ENCODE measurements around the gene MED14.

The MED14 gene

DNA sequence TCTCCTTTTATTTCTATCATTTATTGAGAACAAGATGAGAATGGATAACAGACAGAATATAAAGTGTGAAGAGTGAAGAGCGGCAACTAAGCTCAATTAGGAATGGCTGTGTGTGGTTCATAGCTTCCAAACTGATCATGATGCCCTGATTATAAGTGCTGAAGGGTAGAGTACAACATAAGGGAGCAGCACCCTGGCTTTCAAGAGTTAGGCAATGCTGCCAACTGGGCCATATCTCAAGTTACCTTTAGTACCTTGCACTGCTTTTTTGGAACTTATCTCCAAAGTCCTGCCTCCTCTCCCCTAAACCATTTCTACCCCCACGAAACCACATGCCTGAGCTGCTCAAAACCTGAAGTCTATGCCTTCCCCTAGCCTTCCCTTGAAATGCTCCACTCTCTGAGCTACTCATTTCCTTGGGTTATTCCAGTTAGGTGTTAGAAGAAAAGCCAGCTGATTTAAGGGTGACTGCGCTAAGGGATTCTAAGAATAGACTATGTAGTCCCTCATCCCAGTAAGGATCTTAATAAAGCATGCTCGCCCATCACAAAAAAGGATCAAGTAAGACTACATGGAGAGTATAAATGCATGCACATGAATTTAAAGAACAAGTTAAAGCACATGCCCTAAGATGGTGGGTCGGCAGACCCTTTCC lies 29.6 kb downstream of the MED14 start:
- Histone ChIP-seq H3K36me3 (ENCODE audit: control insufficient read depth, insufficient read depth, low read length) (peaks cover 8% of the 10 kb centered on the region), H3K4me1 (ENCODE audit: control insufficient read depth, insufficient read depth, low read length) (no peaks in the 10 kb centered on the region), H3K9me3 (ENCODE audit: control insufficient read depth, low read length) (no peaks in the 10 kb centered on the region), H3K27me3 (ENCODE audit: control insufficient read depth, insufficient read depth, low read length, poor library complexity, severe bottlenecking) (no peaks in the 10 kb centered on the region), H3K27ac (ENCODE audit: insufficient read depth, low read depth, low read length, poor library complexity, severe bottlenecking) (no peak overlapping the region), H3K4me3 (ENCODE audit: insufficient read depth, low read depth, low read length) (no peak overlapping the region)
- WGBS, 2 experiments: 92 to 97% methylated on average over 3 to 4 of the region's 5 CpGs

DNA sequence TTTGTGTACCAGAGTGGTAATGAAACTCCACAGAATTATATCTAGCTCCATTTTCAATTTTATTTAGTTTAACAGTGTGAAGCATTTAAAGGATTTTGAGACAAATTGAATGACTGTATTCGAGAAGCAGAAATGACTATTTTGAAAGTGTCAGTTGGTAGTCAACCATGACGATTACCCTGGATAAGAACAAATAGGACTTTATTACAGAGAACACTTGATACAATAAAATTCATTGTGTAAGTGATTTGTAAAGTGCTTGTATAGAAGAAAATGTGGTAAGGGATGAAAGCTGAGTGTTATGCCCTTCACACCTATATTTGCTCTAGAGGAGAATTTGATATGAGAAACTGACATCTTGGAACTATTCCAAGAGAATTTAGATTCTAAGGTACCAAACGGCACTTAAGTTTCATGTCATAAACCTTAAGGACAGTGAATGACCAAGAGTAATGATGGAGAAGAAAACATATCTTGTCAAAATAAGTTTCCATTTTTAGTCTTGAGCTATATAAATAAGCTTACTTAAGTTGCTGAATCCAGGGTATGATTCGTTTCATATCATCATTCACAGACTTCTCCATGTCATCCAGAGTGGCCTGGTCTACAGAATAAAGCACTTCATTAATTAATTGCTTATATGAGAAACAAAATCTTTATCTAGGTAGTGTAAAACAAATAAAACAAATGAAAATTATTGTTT lies 34.6 kb downstream of the MED14 start:
- Histone ChIP-seq H3K4me1 (ENCODE audit: control insufficient read depth, insufficient read depth, low read length) (no peaks in the 10 kb centered on the region), H3K27ac (ENCODE audit: insufficient read depth, low read depth, low read length, poor library complexity, severe bottlenecking) (no peak overlapping the region), H3K36me3 (ENCODE audit: control insufficient read depth, insufficient read depth, low read length) (peaks cover 13% of the 10 kb centered on the region), H3K9me3 (ENCODE audit: control insufficient read depth, low read length) (no peaks in the 10 kb centered on the region), H3K4me3 (ENCODE audit: insufficient read depth, low read depth, low read length) (no peak overlapping the region), H3K27me3 (ENCODE audit: control insufficient read depth, insufficient read depth, low read length, poor library complexity, severe bottlenecking) (no peaks in the 10 kb centered on the region)
- WGBS, 2 experiments: 95 to 100% methylated on average over 1 to 3 of the region's 4 CpGs

DNA sequence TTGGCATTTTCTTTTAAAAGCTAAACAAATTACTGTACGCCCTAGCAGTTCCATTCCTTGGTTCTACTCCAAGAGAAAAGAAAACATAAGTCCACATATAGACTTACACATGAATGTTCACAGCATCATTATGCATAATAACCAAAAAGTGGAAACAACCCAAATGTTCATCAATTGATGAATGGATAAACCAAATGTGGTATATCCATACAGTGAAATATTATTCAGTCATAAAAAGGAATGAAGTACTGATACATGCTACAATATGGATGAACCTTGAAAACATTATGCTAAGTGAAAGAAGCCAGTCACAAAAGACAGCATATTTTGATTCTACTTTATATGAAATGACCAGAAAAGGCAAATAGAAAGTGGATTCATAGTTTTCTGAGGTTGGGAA lies 36.5 kb downstream of the MED14 start:
- Histone ChIP-seq H3K27ac (ENCODE audit: insufficient read depth, low read depth, low read length, poor library complexity, severe bottlenecking) (no peak overlapping the region), H3K4me3 (ENCODE audit: insufficient read depth, low read depth, low read length) (no peak overlapping the region), H3K9me3 (ENCODE audit: control insufficient read depth, low read length) (no peaks in the 10 kb centered on the region), H3K36me3 (ENCODE audit: control insufficient read depth, insufficient read depth, low read length) (peaks cover 9% of the 10 kb centered on the region), H3K27me3 (ENCODE audit: control insufficient read depth, insufficient read depth, low read length, poor library complexity, severe bottlenecking) (no peaks in the 10 kb centered on the region), H3K4me1 (ENCODE audit: control insufficient read depth, insufficient read depth, low read length) (no peaks in the 10 kb centered on the region)
- 91 to 100% methylated on average over 1 of the region's 1 CpG for WGBS, 2 experiments

DNA sequence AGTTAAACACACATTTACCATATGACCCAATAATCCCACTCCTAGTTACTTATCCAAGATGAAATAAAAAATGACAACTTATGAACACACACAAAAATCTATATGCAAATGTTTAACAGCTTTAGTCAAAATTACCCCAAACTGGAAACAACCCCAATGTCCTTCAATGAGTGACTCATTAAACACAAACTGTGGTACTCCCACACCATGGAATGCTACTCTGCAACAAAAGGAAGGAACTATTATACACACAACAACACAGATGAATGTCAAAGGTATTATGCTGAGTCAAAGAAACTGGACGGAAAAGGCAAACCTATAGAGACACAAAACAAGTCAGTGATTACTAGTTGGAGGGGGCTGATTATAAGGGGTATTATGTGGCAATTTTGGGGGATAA lies 40.5 kb downstream of the MED14 start:
- WGBS, 2 experiments: 100% methylated on average over 1 of the region's 1 CpG
- Histone ChIP-seq H3K9me3 (ENCODE audit: control insufficient read depth, low read length) (no peaks in the 10 kb centered on the region), H3K4me1 (ENCODE audit: control insufficient read depth, insufficient read depth, low read length) (no peaks in the 10 kb centered on the region), H3K27ac (ENCODE audit: insufficient read depth, low read depth, low read length, poor library complexity, severe bottlenecking) (no peak overlapping the region), H3K36me3 (ENCODE audit: control insufficient read depth, insufficient read depth, low read length) (peaks cover 9% of the 10 kb centered on the region), H3K4me3 (ENCODE audit: insufficient read depth, low read depth, low read length) (no peak overlapping the region), H3K27me3 (ENCODE audit: control insufficient read depth, insufficient read depth, low read length, poor library complexity, severe bottlenecking) (no peaks in the 10 kb centered on the region)

DNA sequence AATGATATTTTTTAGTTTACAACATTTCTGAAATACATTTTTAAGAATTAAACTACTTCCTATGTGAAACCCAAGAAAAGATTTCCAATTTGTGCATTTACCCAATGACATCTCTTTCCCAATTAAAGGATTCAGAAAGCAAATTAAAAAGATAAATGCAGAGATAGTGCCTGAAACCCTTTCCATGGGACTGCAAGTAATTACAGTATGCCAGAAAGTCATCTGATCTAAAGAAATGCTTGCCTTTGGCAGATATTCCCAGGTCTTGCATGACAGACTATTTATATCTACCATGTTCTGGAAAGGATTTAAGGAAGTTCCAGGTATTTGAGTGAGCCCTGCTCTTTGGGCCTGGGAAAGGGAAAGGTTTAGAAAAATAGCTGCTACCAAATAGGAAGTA lies 46.4 kb downstream of the MED14 start:
- no peaks in the 10 kb centered on the region for H3K36me3 ChIP-seq (ENCODE audit: control insufficient read depth, insufficient read depth, low read length)

DNA sequence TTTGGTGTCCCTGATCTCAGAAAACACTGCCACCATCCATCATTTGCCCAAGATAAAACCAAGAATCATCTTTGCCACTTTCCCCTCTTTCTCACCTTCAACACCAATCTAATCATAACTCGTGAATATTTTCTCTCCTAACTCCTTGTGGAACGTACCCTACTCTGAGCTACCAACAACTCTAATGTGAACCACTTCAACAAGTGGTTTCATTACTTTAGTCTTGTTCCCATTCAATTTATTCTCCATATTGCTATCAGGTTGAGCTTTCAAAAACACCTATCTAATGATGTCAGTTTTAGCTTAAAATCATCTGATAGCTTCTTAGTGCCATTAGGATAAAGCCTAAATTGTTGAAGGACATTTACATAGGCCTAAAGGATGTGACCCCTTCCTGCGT lies 48.2 kb downstream of the MED14 start:
- no peaks in the 10 kb centered on the region for H3K36me3 ChIP-seq (ENCODE audit: control insufficient read depth, insufficient read depth, low read length)
- H3K4me1 ChIP-seq (ENCODE audit: control insufficient read depth, insufficient read depth, low read length): peaks cover 9% of the 10 kb centered on the region
- H3K9me3 ChIP-seq (ENCODE audit: control insufficient read depth, low read length): no peaks in the 10 kb centered on the region
- 94 to 95% methylated on average over 3 of the region's 3 CpGs for WGBS, 2 experiments
- no peaks in the 10 kb centered on the region for H3K27me3 ChIP-seq (ENCODE audit: control insufficient read depth, insufficient read depth, low read length, poor library complexity, severe bottlenecking)
- H3K27ac ChIP-seq (ENCODE audit: insufficient read depth, low read depth, low read length, poor library complexity, severe bottlenecking): no peak overlapping the region
- H3K4me3 ChIP-seq (ENCODE audit: insufficient read depth, low read depth, low read length): no peak overlapping the region

More for the DNA sequence above, 46.4 kb downstream of the MED14 start:
- no peak overlapping the region for H3K4me3 ChIP-seq (ENCODE audit: insufficient read depth, low read depth, low read length)
- no peak overlapping the region for H3K27ac ChIP-seq (ENCODE audit: insufficient read depth, low read depth, low read length, poor library complexity, severe bottlenecking)
- no peaks in the 10 kb centered on the region for H3K9me3 ChIP-seq (ENCODE audit: control insufficient read depth, low read length)
- no peaks in the 10 kb centered on the region for H3K27me3 ChIP-seq (ENCODE audit: control insufficient read depth, insufficient read depth, low read length, poor library complexity, severe bottlenecking)
- H3K4me1 ChIP-seq (ENCODE audit: control insufficient read depth, insufficient read depth, low read length): peaks cover 9% of the 10 kb centered on the region

DNA sequence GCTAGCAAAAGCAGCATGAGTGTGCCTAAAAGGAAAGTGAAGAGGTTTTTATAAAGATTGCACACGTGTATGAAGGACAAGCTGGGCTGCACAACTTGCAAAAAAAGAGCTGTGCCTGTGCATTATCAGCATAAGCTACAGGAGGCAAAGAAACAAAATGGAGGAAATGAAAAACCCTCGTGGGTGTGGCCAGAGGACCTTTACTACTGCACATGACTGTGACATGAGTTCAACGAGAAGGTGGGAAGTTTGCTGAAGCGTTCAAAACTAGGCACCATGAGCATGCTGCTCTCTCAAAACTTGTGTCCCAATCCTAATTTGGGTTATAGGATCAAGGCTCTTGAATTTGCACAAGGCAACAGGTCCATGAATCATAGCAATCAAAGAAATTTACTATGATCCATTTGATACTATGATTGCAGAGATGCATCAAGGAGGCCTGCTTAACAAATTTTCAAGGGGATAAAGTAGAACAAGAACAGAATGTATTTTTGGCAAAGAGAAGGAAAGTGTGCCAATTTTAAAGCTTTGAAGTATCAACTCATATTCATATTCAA lies 49.9 kb downstream of the MED14 start:
- peak overlapping the region; percentile 55 for H3K27ac ChIP-seq (ENCODE audit: insufficient read depth, low read depth, low read length, poor library complexity, severe bottlenecking)
- no peaks in the 10 kb centered on the region for H3K36me3 ChIP-seq (ENCODE audit: control insufficient read depth, insufficient read depth, low read length)
- H3K4me3 ChIP-seq (ENCODE audit: insufficient read depth, low read depth, low read length): no peak overlapping the region
- no peaks in the 10 kb centered on the region for H3K9me3 ChIP-seq (ENCODE audit: control insufficient read depth, low read length)
- 79 to 81% methylated on average over 4 of the region's 4 CpGs for WGBS, 2 experiments
- peaks cover 9% of the 10 kb centered on the region for H3K4me1 ChIP-seq (ENCODE audit: control insufficient read depth, insufficient read depth, low read length)
- no peaks in the 10 kb centered on the region for H3K27me3 ChIP-seq (ENCODE audit: control insufficient read depth, insufficient read depth, low read length, poor library complexity, severe bottlenecking)

DNA sequence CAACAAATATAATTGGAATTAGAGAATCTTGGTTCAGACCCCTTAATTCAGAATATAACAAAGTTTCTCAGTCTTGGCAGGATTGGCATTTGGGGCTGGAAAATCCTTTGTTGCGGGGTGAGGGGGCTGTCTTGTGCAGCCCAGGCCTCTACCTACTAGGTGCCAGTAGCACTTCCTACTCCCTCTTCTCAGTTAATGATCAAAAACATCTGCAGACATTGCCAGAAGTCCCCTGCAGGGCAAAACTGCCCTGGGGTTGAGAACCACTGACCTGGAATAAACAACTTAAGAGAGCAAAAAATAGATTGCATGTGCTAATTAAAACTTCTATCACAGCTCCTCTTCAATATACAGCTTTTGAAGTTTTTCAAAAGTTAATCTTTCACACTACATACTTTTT lies 51.2 kb downstream of the MED14 start:
- no peaks in the 10 kb centered on the region for H3K27me3 ChIP-seq (ENCODE audit: control insufficient read depth, insufficient read depth, low read length, poor library complexity, severe bottlenecking)
- H3K9me3 ChIP-seq (ENCODE audit: control insufficient read depth, low read length): no peaks in the 10 kb centered on the region
- no peak overlapping the region for H3K27ac ChIP-seq (ENCODE audit: insufficient read depth, low read depth, low read length, poor library complexity, severe bottlenecking)
- peaks cover 9% of the 10 kb centered on the region for H3K4me1 ChIP-seq (ENCODE audit: control insufficient read depth, insufficient read depth, low read length)
- 93% methylated on average over 1 of the region's 1 CpG; no CpG with 5 or more reads in 1 of the 2 experiments for WGBS, 2 experiments
- no peak overlapping the region for H3K4me3 ChIP-seq (ENCODE audit: insufficient read depth, low read depth, low read length)
- H3K36me3 ChIP-seq (ENCODE audit: control insufficient read depth, insufficient read depth, low read length): peaks cover 2% of the 10 kb centered on the region

DNA sequence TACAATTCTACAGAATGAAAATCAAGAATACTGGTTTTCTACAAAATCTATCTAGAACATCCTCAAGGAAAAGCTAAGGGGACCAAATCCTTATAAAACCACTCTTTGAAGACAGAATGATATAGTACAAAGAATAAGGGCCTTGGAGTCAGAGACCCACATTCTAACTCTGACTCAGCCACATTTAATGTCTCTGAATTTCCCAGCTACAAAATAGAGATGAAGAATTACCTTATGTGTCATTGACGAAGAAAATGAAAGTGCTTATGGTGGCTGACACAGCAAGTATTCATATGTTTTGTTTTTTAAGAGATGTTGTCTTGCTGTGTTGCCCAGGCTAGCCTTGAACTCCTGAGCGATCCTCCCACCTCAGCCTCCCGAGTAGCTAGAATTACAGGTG lies 52.1 kb downstream of the MED14 start:
- no peak overlapping the region for H3K4me3 ChIP-seq (ENCODE audit: insufficient read depth, low read depth, low read length)
- H3K4me1 ChIP-seq (ENCODE audit: control insufficient read depth, insufficient read depth, low read length): peaks cover 9% of the 10 kb centered on the region
- no peaks in the 10 kb centered on the region for H3K9me3 ChIP-seq (ENCODE audit: control insufficient read depth, low read length)
- WGBS, 2 experiments: 98 to 100% methylated on average over 3 of the region's 3 CpGs
- H3K36me3 ChIP-seq (ENCODE audit: control insufficient read depth, insufficient read depth, low read length): peaks cover 2% of the 10 kb centered on the region
- no peaks in the 10 kb centered on the region for H3K27me3 ChIP-seq (ENCODE audit: control insufficient read depth, insufficient read depth, low read length, poor library complexity, severe bottlenecking)
- H3K27ac ChIP-seq (ENCODE audit: insufficient read depth, low read depth, low read length, poor library complexity, severe bottlenecking): no peak overlapping the region

DNA sequence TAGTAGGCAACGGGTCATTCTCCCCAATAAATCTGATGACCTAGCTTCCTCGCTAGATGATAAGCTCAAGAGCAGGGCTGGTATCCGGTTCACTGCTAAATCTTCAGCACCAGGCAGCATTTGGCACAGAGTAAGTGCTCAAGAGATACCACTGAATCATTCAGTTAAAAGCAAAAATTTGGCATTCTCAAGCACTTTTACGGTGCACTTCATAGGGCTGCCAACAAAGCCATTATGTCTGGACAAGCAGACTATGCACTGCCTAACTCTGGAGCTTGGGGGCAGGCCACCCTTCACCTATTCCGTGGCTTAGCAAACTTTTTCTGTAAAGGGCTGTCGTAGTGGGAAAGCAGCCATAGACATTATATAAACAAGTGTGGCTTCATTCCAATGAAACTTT lies 64.2 kb downstream of the MED14 start:
- peaks cover 13% of the 10 kb centered on the region for H3K36me3 ChIP-seq (ENCODE audit: control insufficient read depth, insufficient read depth, low read length)
- H3K27me3 ChIP-seq (ENCODE audit: control insufficient read depth, insufficient read depth, low read length, poor library complexity, severe bottlenecking): no peaks in the 10 kb centered on the region
- WGBS, 2 experiments: 92 to 94% methylated on average over 6 of the region's 6 CpGs
- no peaks in the 10 kb centered on the region for H3K4me1 ChIP-seq (ENCODE audit: control insufficient read depth, insufficient read depth, low read length)
- H3K9me3 ChIP-seq (ENCODE audit: control insufficient read depth, low read length): no peaks in the 10 kb centered on the region
- no peak overlapping the region for H3K27ac ChIP-seq (ENCODE audit: insufficient read depth, low read depth, low read length, poor library complexity, severe bottlenecking)
- no peak overlapping the region for H3K4me3 ChIP-seq (ENCODE audit: insufficient read depth, low read depth, low read length)
